ENCODE results near the gene SERPINB12.

GRCh38 chr18:63579616-63580015, 37.4 kb downstream of the SERPINB12 start:
- TF ChIP-seq CTCF (IDR thresholded peaks at IDR 0.05; ENCODE audit: extremely low read depth in 1 of 2, insufficient read depth in 1 of 2, low read depth in 1 of 2, low read length in 2 of 2) (no peak), POLR2A (IDR thresholded peaks at IDR 0.05; ENCODE audit: low read depth, low read length) (no peak), MYC (IDR thresholded peaks at IDR 0.05; ENCODE audit: low read depth, low read length) (no peak), MAX (IDR thresholded peaks at IDR 0.05; ENCODE audit: insufficient read depth, insufficient read length) (no peak), EZH2 (IDR thresholded peaks at IDR 0.05; ENCODE audit: borderline replicate concordance, low read depth, low read length, severe bottlenecking) (no peak), POLR2AphosphoS5 (IDR thresholded peaks at IDR 0.05; ENCODE audit: insufficient read depth, low read depth, low read length) (no peak), FOS (IDR thresholded peaks at IDR 0.05; ENCODE audit: borderline replicate concordance, insufficient read depth, low read length) (no peak), GATA2 (IDR thresholded peaks at IDR 0.05; ENCODE audit: insufficient read depth, insufficient read length, low read depth, low read length) (no peak), JUN (IDR thresholded peaks at IDR 0.05; ENCODE audit: borderline replicate concordance, insufficient read depth, insufficient read length, low read depth) (no peak)

All from endothelial cell of umbilical vein (primary cell).